SKM-1 treated with dmso at 0.1 percent for 144 hours (cell line): ENCODE data around the gene CNNM2.

Source experiments
- DNase-seq: peaks from one replicate; lab custom pipeline; 2025; ENCODE audit not compliant: unreplicated experiment; lab: John Stamatoyannopoulos, UW

Gene CNNM2

GRCh38 chr10:103067956-103068355 lies 149.9 kb downstream of the CNNM2 start:
- DNase-seq = no peak

- peak; percentile 50 for DNase-seq
Measured at GRCh38 chr10:103069453-103070331, 151.6 kb downstream of the CNNM2 start.

- DNase-seq = no peak
Measured at GRCh38 chr10:103072276-103072675, 154.2 kb downstream of the CNNM2 start.

DNA sequence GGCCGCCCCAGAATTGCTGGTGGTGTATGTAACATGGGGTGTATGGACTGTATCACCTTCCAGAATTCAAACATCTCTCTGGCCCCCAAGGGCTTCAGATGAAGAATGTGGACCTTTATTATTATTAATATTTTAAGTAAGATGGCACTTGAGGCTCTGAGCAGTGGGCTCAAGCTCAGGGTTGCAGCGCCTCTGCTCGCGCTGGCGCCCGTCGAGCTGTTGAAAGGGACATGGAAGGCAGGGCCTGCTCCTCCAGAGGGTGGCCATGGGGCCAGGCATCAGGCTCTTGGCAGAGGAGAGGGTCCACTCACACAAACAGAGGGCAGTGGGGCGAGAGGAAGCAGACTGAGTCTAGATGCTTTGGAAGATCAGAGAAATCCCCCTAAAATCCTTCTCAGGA lies 154.8 kb downstream of the CNNM2 start:
- no peak for DNase-seq

DNA sequence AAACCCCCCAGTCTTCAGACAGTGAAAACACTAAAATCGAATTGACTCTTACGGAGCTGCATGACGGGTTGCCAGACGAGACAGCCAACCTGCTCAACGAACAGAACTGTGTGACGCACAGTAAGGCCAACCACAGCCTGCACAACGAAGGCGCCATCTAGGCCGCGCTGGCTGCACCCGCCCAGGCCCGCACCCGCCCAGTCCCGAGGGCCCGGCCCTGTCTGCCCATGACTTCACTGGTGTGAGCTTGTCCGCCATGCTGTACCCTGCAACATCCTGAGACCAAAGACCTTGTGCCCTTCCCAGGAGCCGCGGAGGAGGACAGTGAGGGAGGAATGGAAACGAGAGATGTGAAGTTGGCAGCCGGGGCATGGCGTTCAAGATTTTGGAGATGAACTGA lies 158.9 kb downstream of the CNNM2 start:
- DNase-seq = no peak

GRCh38 chr10:103077491-103078308 lies 159.6 kb downstream of the CNNM2 start:
- DNase-seq = no peak

DNA sequence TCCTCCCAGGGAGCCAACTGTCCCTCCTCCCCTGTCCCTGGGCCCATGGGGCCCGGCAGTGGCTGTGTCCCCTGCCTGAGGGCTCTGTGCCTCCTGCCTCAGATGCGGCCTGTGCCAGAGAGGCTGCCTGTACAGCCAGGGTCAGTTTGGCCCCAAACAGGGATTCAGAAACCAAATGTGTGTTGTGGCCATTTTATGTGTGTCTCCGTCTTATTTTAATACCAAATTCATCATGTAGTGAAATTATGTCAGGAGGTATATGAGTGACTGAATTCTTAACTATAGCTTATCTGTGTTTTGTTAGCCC lies 160.2 kb downstream of the CNNM2 start:
- DNase-seq = no peak

GRCh38 chr10:103078676-103079075 lies 160.6 kb downstream of the CNNM2 start:
- DNase-seq = no peak

DNA sequence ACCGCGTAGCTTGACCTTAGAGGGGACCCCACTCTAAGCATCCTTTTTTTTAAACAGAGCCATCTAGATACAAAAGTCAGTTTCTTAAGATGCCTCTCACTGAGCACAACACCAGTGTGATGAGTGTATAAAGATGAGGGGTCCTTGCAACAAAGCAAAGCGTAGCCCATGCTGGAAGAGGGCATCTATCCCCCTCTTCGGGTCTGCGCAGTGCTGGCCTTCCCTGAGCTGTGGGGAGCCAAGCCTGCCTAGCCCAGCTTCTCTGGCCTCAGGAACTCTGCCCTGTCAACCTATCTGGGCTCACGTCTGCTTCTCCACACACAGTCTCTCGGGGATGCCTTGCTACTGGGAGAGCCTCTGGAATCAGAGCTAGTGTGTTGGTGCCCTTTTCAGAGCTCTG lies 161.0 kb downstream of the CNNM2 start:
- no peak for DNase-seq

DNA sequence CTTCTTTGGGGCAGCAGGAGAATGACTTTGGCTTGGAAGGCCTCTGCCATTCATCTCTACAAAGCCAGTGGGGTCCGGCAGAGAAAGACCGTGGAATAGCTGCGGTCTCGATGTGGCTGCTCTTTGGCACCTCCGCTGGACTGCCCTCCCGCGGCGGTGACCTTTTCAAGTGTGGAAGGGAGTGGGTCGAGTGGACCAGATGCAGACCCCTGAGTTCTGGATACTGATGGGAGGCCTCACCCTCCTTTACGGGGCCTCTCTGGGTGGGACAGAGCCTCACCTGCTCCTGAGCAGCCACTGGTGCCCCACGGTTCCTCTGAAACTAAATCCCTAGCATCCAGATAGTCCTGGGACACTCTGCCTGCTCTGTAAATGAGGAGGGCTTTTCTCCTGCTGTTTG lies 161.9 kb downstream of the CNNM2 start:
- no peak for DNase-seq

DNA sequence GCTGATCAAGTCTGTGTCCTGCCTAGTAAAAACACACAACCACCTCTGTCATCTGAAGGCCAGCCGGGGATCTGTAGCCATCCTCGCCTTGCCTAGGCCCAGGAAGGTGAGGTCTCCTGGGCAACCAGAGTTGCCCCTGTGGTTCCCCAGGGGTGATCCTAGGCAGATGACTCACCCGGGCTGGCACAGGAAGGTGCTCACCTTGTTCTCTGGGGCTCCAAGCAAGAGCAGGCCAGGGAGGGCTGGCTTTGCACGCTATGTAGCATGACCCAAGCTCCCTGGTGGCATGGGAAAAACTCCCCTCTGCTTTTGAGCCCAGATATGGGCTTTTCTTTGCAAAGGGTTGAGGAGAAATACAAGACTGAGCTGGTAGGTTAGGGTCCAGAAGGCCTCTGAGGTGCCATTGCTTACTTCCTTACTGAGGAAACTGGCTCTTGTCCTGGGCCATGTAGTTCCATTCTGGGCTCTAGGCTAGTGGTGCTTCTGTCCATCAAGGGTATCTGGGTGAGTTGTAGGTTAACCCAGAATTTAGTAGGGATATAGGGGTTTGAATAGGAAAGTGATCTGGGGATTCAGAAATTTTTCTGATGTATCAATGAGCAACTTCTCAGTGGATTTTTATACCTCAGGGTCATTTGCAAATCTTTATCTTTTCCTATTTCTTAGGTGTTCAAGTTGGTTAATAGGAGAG lies 162.9 kb downstream of the CNNM2 start:
- no peak for DNase-seq

- no peak for DNase-seq
Measured at GRCh38 chr10:103082683-103083082, 164.6 kb downstream of the CNNM2 start.

- no peak for DNase-seq
Measured at GRCh38 chr10:103083266-103083976, 165.3 kb downstream of the CNNM2 start.

DNA sequence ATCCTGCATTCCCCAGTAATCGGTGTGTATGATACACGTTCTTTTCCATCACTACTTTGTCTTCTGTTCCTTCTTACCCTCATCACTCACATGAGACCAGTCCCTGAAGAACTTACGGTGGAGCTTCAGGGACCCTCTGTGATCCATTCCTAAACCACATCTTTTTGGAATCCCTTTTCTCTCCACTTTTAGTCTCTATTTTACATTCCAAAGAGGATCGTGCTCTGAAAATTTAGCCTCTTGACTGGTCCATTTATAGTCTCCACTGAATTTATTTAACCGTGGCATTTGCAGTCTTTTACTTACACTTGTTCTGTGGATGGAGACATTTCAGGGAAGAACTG lies 165.9 kb downstream of the CNNM2 start:
- no peak for DNase-seq

- no peak for DNase-seq
Measured at GRCh38 chr10:103086261-103086660, 168.2 kb downstream of the CNNM2 start.

GRCh38 chr10:103086799-103087198 lies 168.7 kb downstream of the CNNM2 start:
- no peak for DNase-seq

DNA sequence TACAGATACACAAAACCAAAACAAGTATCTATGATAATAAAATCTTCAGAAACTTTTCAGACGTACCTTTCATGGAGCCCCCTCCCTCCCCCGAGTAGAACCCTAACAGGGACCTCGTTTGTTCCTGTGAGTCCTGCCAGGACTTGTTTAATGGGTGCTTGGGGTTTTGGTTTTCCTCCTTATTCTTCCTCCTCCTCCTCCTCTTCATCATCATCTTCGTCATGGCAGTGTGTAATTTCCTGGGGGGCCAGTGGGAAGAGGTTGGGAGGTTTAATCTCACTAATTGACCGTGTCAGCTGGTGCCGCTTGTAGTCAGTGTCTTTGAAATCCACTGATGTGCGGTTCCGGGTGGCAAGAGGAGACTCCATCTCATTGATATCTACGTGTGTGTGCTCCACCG lies 171.4 kb downstream of the CNNM2 start:
- DNase-seq = no peak

GRCh38 chr10:103090911-103091310 lies 172.8 kb downstream of the CNNM2 start:
- DNase-seq = no peak

DNA sequence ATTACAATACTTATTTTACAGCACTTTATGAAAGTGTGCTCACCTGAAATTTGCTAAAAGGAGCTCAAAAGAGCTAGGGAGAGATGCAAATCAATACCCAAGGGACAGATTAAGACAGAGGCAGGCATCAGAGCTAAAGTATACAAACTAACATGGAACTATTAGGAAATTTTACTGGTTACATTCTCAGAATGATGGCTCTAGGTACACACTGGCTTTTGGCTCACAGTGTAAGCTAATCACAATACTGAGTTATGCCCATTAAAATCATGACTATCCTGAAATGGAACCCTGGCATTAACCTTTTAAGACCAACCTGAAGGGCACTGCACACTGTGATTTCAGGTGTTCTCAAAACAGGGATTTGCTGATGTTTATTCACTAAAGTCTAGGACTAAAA lies 176.9 kb downstream of the CNNM2 start:
- no peak for DNase-seq

DNA sequence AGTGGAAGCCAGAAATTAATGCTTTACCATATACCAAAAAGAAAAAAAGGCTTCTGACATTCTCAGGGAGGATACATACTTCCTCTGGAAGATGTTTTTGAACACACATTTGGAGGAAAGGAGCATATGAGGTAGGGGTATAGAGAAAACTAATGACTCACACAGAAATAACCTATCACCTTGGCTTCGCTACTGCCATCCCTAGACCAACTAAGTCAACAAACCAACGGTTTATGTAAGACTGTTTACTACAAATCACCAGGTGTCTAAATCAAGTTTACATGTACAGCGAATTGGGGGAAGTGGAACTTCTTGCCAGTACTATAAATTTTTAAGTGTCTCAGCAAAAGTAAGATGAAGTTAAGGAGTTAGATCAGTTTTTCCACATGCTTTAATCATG lies 178.0 kb downstream of the CNNM2 start:
- DNase-seq = no peak

- no peak for DNase-seq
Measured at GRCh38 chr10:103098240-103098639, 180.1 kb downstream of the CNNM2 start.
